ENCODE results near the gene N4BP2L2. TPM values are rescaled to one million over a fixed set of nuclear protein-coding genes. Genes with fewer than 3 reads are reported as not detected.

The N4BP2L2 gene
- total RNA-seq, 1 donor from 2014 or later: 47.5 TPM

DNA sequence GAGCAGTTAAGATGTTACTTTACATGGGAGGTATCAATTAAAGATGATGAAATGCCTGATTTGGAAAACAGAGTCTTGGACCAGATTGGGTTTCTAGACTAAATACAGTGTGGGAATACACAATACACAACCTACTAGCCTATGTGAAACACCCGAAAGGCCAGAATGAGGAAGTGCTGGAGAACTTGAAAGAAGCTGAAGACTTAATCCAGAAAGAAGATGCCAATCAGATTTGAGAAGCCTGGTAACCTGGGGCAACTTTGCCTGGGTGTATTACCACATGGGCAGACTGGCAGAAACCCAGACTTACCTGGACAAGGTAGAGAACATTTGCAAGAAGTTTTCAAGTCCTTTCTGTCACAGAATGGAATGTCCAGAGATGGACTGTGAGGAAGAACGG is 153.9 kb downstream of the N4BP2L2 start:
- ATAC-seq (no peak), DNase-seq (ENCODE audit: low spot score) (no peak)

- DNase-seq (ENCODE audit: low spot score) (no peak), ATAC-seq (no peak)
Observed at GRCh38 chr13:32383836-32384618, 154.6 kb downstream of the N4BP2L2 start.

Other genes with a start within 250 kb of the N4BP2L2 start
- not detected for gene ZAR1L, start 223.4 kb downstream of the N4BP2L2 start, total RNA-seq
- gene BRCA2, start 223.3 kb downstream of the N4BP2L2 start, total RNA-seq: 0.53 TPM
- gene N4BP2L1, start 110.7 kb downstream of the N4BP2L2 start, total RNA-seq: 45.9 TPM
- 12.6 TPM for gene PDS5B, start 47.7 kb upstream of the N4BP2L2 start, total RNA-seq

Measured in left lobe of liver (tissue), 2 donors.